Activated CD8-positive, alpha-beta T cell treated with anti-CD3 and anti-CD28 coated beads for 36 hours (primary cell): Measurements from ENCODE around the gene ZFP1. TPM values are rescaled to one million over a fixed set of nuclear protein-coding genes. Genes with fewer than 3 reads are reported as not detected.

ENCODE experiments used
- ATAC-seq: fragments of 200-7000 bp; cut with Tn5 transposase; one replicate; pipeline ENCODE4 v1.10.0; 2021; ENCODE audit warnings: mild to moderate bottlenecking, moderate library complexity
- CTCF ChIA-PET: fragments of 350-600 bp; sonication (Branson Sonifier 250); formaldehyde crosslinking; loops from one replicate; lab custom pipeline; 2021; ENCODE audit warnings: antibody characterized with exemption; lab: Charles Lee
- POLR2A ChIA-PET: fragments of 350-600 bp; sonication (Branson Sonifier 250); formaldehyde crosslinking; loops from one replicate; lab custom pipeline; 2021; ENCODE audit warnings: antibody characterized with exemption; lab: Charles Lee
- DNase-seq: peaks from one replicate; pipeline ENCODE4 v3.0.0-alpha.2; 2020
- H3K27ac Mint-ChIP-seq: one replicate; pipeline ENCODE4 v1.8.0; 2021; ENCODE audit warnings: mild to moderate bottlenecking, mixed read lengths
- H3K27me3 Mint-ChIP-seq: one replicate; pipeline ENCODE4 v1.8.0; 2021; ENCODE audit warnings: mixed read lengths
- H3K36me3 Mint-ChIP-seq: one replicate; pipeline ENCODE4 v1.8.0; 2021; ENCODE audit warnings: low read depth, mixed read lengths
- H3K4me1 Mint-ChIP-seq: one replicate; pipeline ENCODE4 v1.8.0; 2021; ENCODE audit warnings: low read depth, mixed read lengths
- H3K4me3 Mint-ChIP-seq: one replicate; pipeline ENCODE4 v1.8.0; 2021; ENCODE audit warnings: mild to moderate bottlenecking, moderate library complexity, mixed read lengths
- H3K9me3 Mint-ChIP-seq: one replicate; pipeline ENCODE4 v1.8.0; 2021; ENCODE audit warnings: mixed read lengths
- intact Hi-C: fragments of 100-400 bp; cut with micrococcal nuclease; formaldehyde crosslinking; loops from one replicate; pipeline ENCODE4 v1.10.0; 2022
- total RNA-seq, 2 experiments: library from RNA; stranded (reverse); gene quantifications; one replicate each; pipeline ENCODE4 v1.2.3, GENCODE V29; 2021
- TF ChIP-seq, protein P1 (sequence below): fragments of 200-600 bp; IDR thresholded peaks from one replicate; pipeline ENCODE4 v1.8.0; 2022; ENCODE audit warnings: antibody characterized with exemption, mild to moderate bottlenecking

Gene ZFP1
- total RNA-seq, 2 experiments from 2014 or later = 19.8 to 23.9 TPM

DNA sequence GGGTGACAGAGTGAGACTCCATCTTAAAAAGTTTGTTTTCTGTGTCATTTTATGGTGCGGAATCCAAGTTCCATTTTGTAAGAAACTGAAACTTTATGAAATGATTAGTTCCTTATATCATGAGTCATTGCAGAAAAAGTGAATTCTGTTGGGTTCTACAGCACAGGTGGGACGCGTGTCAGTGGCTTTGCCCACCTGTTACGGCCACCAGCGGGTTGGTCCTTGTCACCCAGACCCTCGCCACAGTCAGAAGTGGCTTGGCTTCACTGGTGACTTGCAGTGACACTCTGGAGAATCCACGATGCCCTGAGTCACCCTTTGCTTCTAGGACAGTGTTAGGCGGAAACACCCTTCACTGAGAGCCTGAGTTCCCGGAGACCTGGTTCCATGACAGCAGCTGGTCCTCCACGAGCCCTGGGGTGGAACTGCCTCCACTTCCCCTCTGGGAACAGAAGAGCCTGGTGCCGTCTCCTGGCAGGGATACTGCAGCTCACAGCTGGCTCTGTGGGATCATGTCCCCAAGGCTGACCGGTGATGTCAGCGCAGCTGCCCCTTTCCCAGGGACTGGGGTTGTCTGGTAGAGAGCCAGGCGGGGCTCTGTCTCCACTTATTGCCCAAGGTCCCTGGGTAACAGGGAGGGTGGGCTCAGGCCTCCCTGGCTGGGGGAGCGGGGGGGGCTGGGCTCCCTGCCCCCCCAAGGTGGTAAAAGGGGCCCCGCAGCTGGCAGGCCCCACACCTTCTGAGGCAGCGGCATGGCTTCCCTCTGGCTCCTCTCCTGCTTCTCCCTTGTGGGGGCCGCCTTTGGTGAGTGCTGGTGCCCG lies 70.1 kb downstream of the ZFP1 start, which contains the start of gene CTRB1:
Gene CTRB1, plus strand, starts transcription at position 733 of the 821 bp plus-strand sequence. Its CDS starts 20 bp downstream, at position 753.
- no peaks in the 10 kb centered on the region for H3K27me3 Mint-ChIP-seq
- ATAC-seq (peak; percentile 45), DNase-seq (peak; percentile 43)
- no peaks in the 10 kb centered on the region for H3K36me3 Mint-ChIP-seq
- TF ChIP-seq, protein P1, sequence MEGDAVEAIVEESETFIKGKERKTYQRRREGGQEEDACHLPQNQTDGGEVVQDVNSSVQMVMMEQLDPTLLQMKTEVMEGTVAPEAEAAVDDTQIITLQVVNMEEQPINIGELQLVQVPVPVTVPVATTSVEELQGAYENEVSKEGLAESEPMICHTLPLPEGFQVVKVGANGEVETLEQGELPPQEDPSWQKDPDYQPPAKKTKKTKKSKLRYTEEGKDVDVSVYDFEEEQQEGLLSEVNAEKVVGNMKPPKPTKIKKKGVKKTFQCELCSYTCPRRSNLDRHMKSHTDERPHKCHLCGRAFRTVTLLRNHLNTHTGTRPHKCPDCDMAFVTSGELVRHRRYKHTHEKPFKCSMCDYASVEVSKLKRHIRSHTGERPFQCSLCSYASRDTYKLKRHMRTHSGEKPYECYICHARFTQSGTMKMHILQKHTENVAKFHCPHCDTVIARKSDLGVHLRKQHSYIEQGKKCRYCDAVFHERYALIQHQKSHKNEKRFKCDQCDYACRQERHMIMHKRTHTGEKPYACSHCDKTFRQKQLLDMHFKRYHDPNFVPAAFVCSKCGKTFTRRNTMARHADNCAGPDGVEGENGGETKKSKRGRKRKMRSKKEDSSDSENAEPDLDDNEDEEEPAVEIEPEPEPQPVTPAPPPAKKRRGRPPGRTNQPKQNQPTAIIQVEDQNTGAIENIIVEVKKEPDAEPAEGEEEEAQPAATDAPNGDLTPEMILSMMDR = no peak
- H3K27ac Mint-ChIP-seq = peak within 1 kb of the TSS; percentile 82
- H3K4me3 Mint-ChIP-seq = peak within 1 kb of the TSS; percentile 69
- intact Hi-C loops = no loop called here
- ChIA-PET CTCF (interaction anchor here (1.0 to 6.4 kb wide), 3 partner anchors 15 to 184 kb away, joined by 3 to 62 read pairs (median 6); no protein-coding TSS in a partner anchor), POLR2A (no interaction called here)
- H3K4me1 Mint-ChIP-seq = peaks cover 21% of the 10 kb centered on the region
- no peaks in the 10 kb centered on the region for H3K9me3 Mint-ChIP-seq

DNA sequence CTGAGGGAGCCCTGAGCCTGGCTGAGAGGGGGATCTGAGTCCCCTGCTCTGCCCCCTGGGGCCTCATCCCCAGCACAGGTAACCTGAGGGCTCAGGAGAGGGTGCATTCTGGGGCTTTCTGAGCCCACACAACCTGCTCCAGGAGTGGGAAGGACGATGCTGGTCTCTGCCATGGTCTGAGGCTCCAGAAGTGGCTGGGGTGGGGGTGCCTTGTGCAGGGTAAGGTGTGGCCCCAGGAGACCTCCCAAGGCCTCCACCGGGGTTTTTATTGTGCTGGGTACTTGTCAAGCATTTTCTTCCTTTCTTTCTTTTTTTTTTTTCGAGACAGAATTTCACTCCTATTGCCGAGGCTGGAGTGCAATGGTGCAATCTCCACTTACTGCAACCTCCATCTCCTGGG lies 70.8 kb downstream of the ZFP1 start:
- CTCF ChIA-PET = interaction anchor here (0.8 to 6.4 kb wide), 5 partner anchors 15 to 426 kb away, joined by 3 to 62 read pairs (median 5); no protein-coding TSS in a partner anchor
- TF ChIP-seq, protein P1 = no peak
- DNase-seq = no peak
- Mint-ChIP-seq H3K27ac (peak overlapping the region; percentile 64), H3K9me3 (no peaks in the 10 kb centered on the region), H3K4me1 (peaks cover 21% of the 10 kb centered on the region), H3K36me3 (no peaks in the 10 kb centered on the region), H3K27me3 (no peaks in the 10 kb centered on the region), H3K4me3 (no peak overlapping the region)
- ATAC-seq = no peak
- intact Hi-C loops = no loop called here
- POLR2A ChIA-PET = no interaction called here

DNA sequence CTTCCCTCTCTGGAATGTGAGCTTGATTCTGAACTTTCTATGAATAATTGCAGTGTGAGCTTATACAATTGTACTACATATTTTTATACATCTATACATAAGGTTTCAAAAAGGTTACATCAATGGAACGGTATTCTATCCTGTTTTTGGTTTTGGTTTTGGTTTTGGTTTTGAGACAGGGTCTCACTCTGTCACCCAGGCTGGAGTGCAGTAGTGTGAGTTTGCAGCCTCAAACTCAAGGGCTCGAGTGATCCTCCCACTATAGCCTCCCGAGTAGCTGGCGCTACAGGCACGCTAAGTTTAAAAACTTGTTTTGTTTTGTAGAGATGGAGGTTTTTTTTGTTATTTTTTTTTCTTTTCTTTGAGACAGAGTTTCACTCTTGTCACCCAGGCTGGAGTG lies 71.5 kb downstream of the ZFP1 start:
- no peaks in the 10 kb centered on the region for H3K36me3 Mint-ChIP-seq
- CTCF ChIA-PET = interaction anchor here (0.7 to 6.4 kb wide), 6 partner anchors 14 to 426 kb away, joined by 3 to 62 read pairs (median 4); no protein-coding TSS in a partner anchor
- intact Hi-C loops = no loop called here
- ATAC-seq (peak; percentile 96), DNase-seq (peak; percentile 53)
- H3K27me3 Mint-ChIP-seq = no peaks in the 10 kb centered on the region
- no peaks in the 10 kb centered on the region for H3K9me3 Mint-ChIP-seq
- peaks cover 21% of the 10 kb centered on the region for H3K4me1 Mint-ChIP-seq
- peak overlapping the region; percentile 82 for H3K27ac Mint-ChIP-seq
- TF ChIP-seq, protein P1 = no peak
- H3K4me3 Mint-ChIP-seq = peak overlapping the region; percentile 69
- POLR2A ChIA-PET = interaction anchor here (1.4 kb wide), 1 partner anchor 163 kb away, joined by 4 read pairs; no protein-coding TSS in a partner anchor

Other genes starting within 250 kb of the ZFP1 start
- 10 to 100 TPM; 59.1 to 68.1 TPM for gene WDR59, start 163.4 kb upstream of the ZFP1 start, total RNA-seq
- gene ZNRF1, start 149.5 kb upstream of the ZFP1 start, total RNA-seq = 10 to 100 TPM; 11.0 to 13.7 TPM
- not detected for gene LDHD, start 31.7 kb upstream of the ZFP1 start, total RNA-seq
- gene CTRB2, start 58.6 kb downstream of the ZFP1 start, total RNA-seq = not detected
- gene CTRB1, start 70.5 kb downstream of the ZFP1 start, total RNA-seq = not detected
- gene BCAR1, start 103.1 kb downstream of the ZFP1 start, total RNA-seq = under 1 TPM; 0.34 to 0.87 TPM